K562 (cell line): ENCODE measurements around the gene PMPCB. TPM values are rescaled to one million over a fixed set of nuclear protein-coding genes. Genes with fewer than 3 reads are reported as not detected.

Experiments used
- ATF6 ChIP-seq: sonication (generic); formaldehyde crosslinking; IDR thresholded peaks from 2 replicates; pipeline ENCODE4 v1.4.0; 2020; ENCODE audit warnings: mild to moderate bottlenecking, missing genetic modification reagents
- E4F1 ChIP-seq: fragments of 250-450 bp; sonication (Bioruptor Pico); IDR thresholded peaks from 2 replicates; pipeline ENCODE4 v1.5.0; 2021; ENCODE audit warnings: mild to moderate bottlenecking, borderline replicate concordance
- EWSR1 ChIP-seq: fragments of 450-650 bp; IDR thresholded peaks from 2 replicates; pipeline ENCODE4 v1.6.1; 2018; ENCODE audit warnings: borderline replicate concordance, mild to moderate bottlenecking, low read depth, moderate library complexity; ENCODE audit not compliant: partially characterized antibody
- FOSL1 ChIP-seq: fragments of 200-800 bp; sonication (Bioruptor generic); conservative IDR thresholded peaks from 2 replicates; pipeline ENCODE4 v1.6.1; 2016; ENCODE audit warnings: missing genetic modification characterization, missing compliant biosample characterization
- MED1 ChIP-seq: sonication (generic); formaldehyde crosslinking; IDR thresholded peaks from 2 replicates; pipeline ENCODE4 v1.8.1; 2023; ENCODE audit warnings: missing genetic modification reagents, borderline replicate concordance
- PRDM10 ChIP-seq: fragments of 450-650 bp; IDR thresholded peaks from 2 replicates; pipeline ENCODE4 v1.6.1; 2018; ENCODE audit not compliant: partially characterized antibody
- RBM14 ChIP-seq: fragments of 200-400 bp; formaldehyde crosslinking; IDR thresholded peaks from 2 replicates; pipeline ENCODE4 v1.6.1; 2018; ENCODE audit warnings: low read depth, mild to moderate bottlenecking, low read length, moderate library complexity, borderline replicate concordance; ENCODE audit not compliant: insufficient read depth
- ZNF280A ChIP-seq: fragments of 450-650 bp; IDR thresholded peaks from 2 replicates; pipeline ENCODE4 v1.6.1; 2018; ENCODE audit warnings: mild to moderate bottlenecking, low read depth; ENCODE audit not compliant: partially characterized antibody
- ZNF609 ChIP-seq: sonication (generic); formaldehyde crosslinking; IDR thresholded peaks from 2 replicates; pipeline ENCODE4 v1.8.1; 2023; ENCODE audit warnings: missing genetic modification reagents, mild to moderate bottlenecking, borderline replicate concordance
- polyA plus RNA-seq, 8 experiments: library from polyadenylated mRNA; depleted of rRNA in 4 of 8; stranded (reverse) in 5 of 8; unstranded in 3 of 8; fragments of >200 nt; fragmentation: Nextera tagmentation in 2 of 8; fragmentation: Illumina TruSeq in 1 of 8; extraction: Ambion mirVana in 2 of 8; extraction: Trizol in 1 of 8; gene quantifications; 2 replicates each; pipeline versions ENCODE4 v1.2.1 to v1.2.3, GENCODE V29; 2011 to 2014; ENCODE audit warnings: inconsistent platforms in 1 of 8, missing spikeins in 1 of 8
- total RNA-seq, 7 experiments: library from RNA; depleted of rRNA in 6 of 7; stranded (reverse); fragments of >200 nt in 6 of 7; fragmentation: Illumina TruSeq in 2 of 7; extraction: Trizol in 2 of 7; gene quantifications; 2 replicates each; pipeline versions ENCODE4 v1.2.1 to v1.2.3, GENCODE V29; 2011 to 2021; ENCODE audit warnings: low replicate concordance in 1 of 7

Gene PMPCB
- total and polyA plus RNA-seq, 9 of the 15 experiments (the other 6 are each of a cell fraction or from before 2014, with no cell fraction given): 61.2 to 209 (median 105) TPM

- no peak for TF ChIP-seq ZNF280A
- no peak for TF ChIP-seq MED1 (CRISPR knock-in tag)
- TF ChIP-seq ZNF609 (CRISPR knock-in tag): no peak
- TF ChIP-seq RBM14: no peak
- TF ChIP-seq ATF6 (CRISPR knock-in tag): no peak
- TF ChIP-seq PRDM10: peak; percentile 40
- TF ChIP-seq E4F1 (CRISPR knock-in tag): 0 out of 2 replicates have a peak, but pooled peaks have one; percentile 10
- 0 out of 2 replicates have a peak, but pooled peaks have one; percentile 22 for TF ChIP-seq FOSL1 (tag)
- no peak for TF ChIP-seq EWSR1
Measured at GRCh38 chr7:103296901-103297836, at the start of gene PMPCB (continued).
